VCaP (cell line): ENCODE data around the gene CSNK1A1.

Source experiments
- H3K27ac ChIP-seq: fragments of 450-650 bp; 2 replicates; pipeline ENCODE4 v1.5.1; 2017
- CTCF ChIP-seq: fragments of 450-650 bp; conservative IDR thresholded peaks from 2 replicates; pipeline ENCODE4 v1.5.1; 2017; ENCODE audit warnings: mild to moderate bottlenecking, moderate library complexity

CSNK1A1 gene

GRCh38 chr5:149594206-149594895, 43.1 kb upstream of the CSNK1A1 start:
- no peak for TF ChIP-seq CTCF
- H3K27ac ChIP-seq: peak overlapping the region; percentile 3; the same call in 1 of the 2 replicates

GRCh38 chr5:149593370-149593769, 42.1 kb upstream of the CSNK1A1 start:
- no peak overlapping the region for H3K27ac ChIP-seq
- TF ChIP-seq CTCF: no peak

DNA sequence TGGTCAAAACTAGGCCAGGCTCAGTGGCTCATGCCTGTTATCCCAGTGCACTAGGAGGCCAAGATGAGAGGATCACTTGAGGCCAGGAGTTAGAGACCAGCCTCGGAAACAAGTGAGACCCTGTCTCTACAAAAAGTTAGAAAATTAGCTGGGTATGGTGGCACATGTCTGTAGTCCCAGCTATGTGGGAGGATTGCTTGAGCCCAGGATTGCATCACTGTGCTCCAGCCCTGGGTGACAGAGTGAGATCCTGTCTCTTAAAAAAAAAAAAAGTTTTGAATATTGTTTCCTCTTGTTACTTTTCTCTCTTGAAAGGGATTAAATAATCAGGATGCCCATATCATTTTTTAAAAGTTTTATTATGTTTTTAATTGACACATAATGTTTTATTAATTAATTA, 37.7 kb upstream of the CSNK1A1 start:
- no peak overlapping the region; the same call in 1 of the 2 replicates for H3K27ac ChIP-seq
- TF ChIP-seq CTCF: no peak

DNA sequence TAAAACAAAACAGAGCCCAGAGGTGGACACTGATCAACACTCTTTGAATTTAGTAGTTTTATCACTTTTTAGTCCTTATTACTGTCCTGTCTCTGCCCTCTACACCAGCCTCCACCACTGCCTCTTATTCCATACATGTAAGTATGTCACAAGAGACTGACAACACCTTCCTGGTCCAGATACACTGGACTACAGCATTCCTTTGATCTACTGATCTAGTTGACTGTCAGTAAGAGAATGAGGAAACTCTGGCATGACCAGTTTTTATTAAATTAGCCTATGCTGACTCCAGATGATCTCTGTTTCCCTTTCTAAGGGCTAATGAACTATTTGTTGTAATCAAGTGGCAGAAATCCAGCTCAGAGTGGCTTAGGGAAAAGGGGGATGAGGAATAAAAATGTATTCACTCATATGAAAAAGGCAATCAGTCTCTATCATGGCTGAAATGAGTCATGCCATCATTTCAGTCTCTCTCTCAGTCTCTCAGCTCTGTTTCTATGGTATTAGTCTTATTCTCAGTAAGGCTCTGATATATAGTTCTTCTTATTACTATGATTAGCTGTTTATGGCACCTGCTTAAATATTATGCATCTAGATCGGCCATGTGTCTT, 35.6 kb upstream of the CSNK1A1 start:
- peak overlapping the region; percentile 56 for H3K27ac ChIP-seq
- no peak for TF ChIP-seq CTCF

- no peak for TF ChIP-seq CTCF
- peak overlapping the region; percentile 56 for H3K27ac ChIP-seq
Observed at GRCh38 chr5:149585910-149586309, 34.7 kb upstream of the CSNK1A1 start.

DNA sequence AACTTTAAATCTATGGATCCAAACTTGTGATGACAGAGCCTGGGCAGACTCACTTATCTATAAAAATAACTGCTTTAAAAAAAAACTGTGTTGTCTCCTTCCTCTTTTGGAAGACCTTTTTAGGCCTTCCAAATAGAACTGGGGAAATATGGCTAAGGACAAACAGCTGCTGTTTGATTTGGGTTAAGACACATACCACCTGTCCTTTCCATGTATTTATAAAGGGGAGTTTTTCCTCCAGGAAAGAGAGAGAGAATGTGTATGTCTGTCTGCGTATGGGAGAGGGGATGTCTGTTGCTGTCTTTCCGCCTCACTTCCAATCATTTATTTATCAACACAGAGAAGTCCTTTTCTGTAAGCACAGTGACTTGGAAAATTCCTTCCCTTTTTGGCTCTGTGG, 32.9 kb upstream of the CSNK1A1 start:
- peak overlapping the region; percentile 98 for H3K27ac ChIP-seq
- TF ChIP-seq CTCF: no peak

DNA sequence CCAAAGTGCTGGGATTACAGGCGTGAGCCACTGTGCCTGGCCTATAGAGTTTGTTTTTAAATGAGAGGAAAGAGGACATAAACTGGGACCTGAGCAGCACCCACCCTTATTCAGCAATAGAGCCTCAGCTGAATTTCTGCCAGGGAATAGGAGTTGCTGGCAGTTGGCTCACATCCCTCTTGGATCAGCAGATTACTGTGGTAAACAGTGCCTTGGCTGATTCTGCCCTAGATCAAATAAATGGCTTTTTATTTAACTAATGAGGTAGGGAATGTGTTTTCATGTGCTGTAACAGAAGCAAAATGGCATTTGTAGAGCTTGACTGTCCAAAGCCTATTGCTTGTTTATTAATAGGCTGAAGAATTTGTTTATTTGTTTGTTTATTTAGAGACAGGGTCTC, 32.2 kb upstream of the CSNK1A1 start:
- TF ChIP-seq CTCF: no peak
- peak overlapping the region; percentile 98 for H3K27ac ChIP-seq
